Trophoblast cell (in vitro differentiated cells and primary cell): ENCODE measurements around the gene IL1RAP.

ENCODE experiments used
- DNase-seq, 2 donors: peaks; one replicate each; pipeline ENCODE4 v3.0.0-alpha.2; 2016
- H2AFZ ChIP-seq: 2 replicates; pipeline ENCODE4 v1.6.1; 2013; ENCODE audit warnings: low read length, moderate library complexity, mild to moderate bottlenecking; ENCODE audit not compliant: insufficient read depth, poor library complexity
- H2AK5ac ChIP-seq: 2 replicates; pipeline ENCODE4 v1.6.1; 2013; ENCODE audit warnings: mild to moderate bottlenecking, low read length
- H2BK120ac ChIP-seq: 2 replicates; pipeline ENCODE4 v1.6.1; 2013; ENCODE audit warnings: low read length, mild to moderate bottlenecking, moderate library complexity; ENCODE audit not compliant: insufficient read depth, poor library complexity
- H2BK12ac ChIP-seq: 2 replicates; pipeline ENCODE4 v1.6.1; 2013; ENCODE audit warnings: mild to moderate bottlenecking, low read length, moderate library complexity
- H2BK5ac ChIP-seq: 2 replicates; pipeline ENCODE4 v1.6.1; 2013; ENCODE audit warnings: low read length, low read depth, moderate library complexity, mild to moderate bottlenecking; ENCODE audit not compliant: poor library complexity
- H3K14ac ChIP-seq: 2 replicates; pipeline ENCODE4 v1.6.1; 2013; ENCODE audit warnings: mild to moderate bottlenecking, low read length
- H3K18ac ChIP-seq: 2 replicates; pipeline ENCODE4 v1.6.1; 2013; ENCODE audit warnings: mild to moderate bottlenecking, low read length
- H3K23ac ChIP-seq: 2 replicates; pipeline ENCODE4 v1.6.1; 2013; ENCODE audit warnings: low read length
- H3K27ac ChIP-seq: 2 replicates; pipeline ENCODE4 v1.5.1; 2013; ENCODE audit warnings: low read depth, mild to moderate bottlenecking, inconsistent platforms, low read length, moderate library complexity
- H3K27me3 ChIP-seq: 2 replicates; pipeline ENCODE4 v1.6.1; 2013; ENCODE audit warnings: inconsistent platforms, mild to moderate bottlenecking, low read length, moderate library complexity; ENCODE audit not compliant: insufficient read depth
- H3K36me3 ChIP-seq, 2 experiments: 1 replicate in 1 of 2; 2 replicates in 1 of 2; pipeline ENCODE4 v1.6.1; 2013; ENCODE audit warnings: low read length in 2 of 2, mild to moderate bottlenecking in 2 of 2, moderate library complexity in 1 of 2; ENCODE audit not compliant: insufficient read depth in 2 of 2, control insufficient read depth in 1 of 2
- H3K4ac ChIP-seq: 2 replicates; pipeline ENCODE4 v1.6.1; 2013; ENCODE audit warnings: low read depth, mild to moderate bottlenecking, low read length, moderate library complexity
- H3K4me1 ChIP-seq, 2 experiments: 1 replicate in 1 of 2; 2 replicates in 1 of 2; pipeline ENCODE4 v1.6.1; 2013; ENCODE audit warnings: low read length in 2 of 2, mild to moderate bottlenecking in 2 of 2, moderate library complexity in 1 of 2; ENCODE audit not compliant: insufficient read depth in 2 of 2, control insufficient read depth in 1 of 2
- H3K4me2 ChIP-seq: 2 replicates; pipeline ENCODE4 v1.6.1; 2013; ENCODE audit warnings: inconsistent platforms, mild to moderate bottlenecking, low read length, moderate library complexity
- H3K4me3 ChIP-seq: 2 replicates; pipeline ENCODE4 v1.5.1; 2013; ENCODE audit warnings: mild to moderate bottlenecking, low read depth, low read length, inconsistent platforms
- H3K79me1 ChIP-seq: one replicate; pipeline ENCODE4 v1.6.1; 2013; ENCODE audit warnings: low read length
- H3K79me2 ChIP-seq: 2 replicates; pipeline ENCODE4 v1.6.1; 2013; ENCODE audit warnings: low read length, mild to moderate bottlenecking; ENCODE audit not compliant: control insufficient read depth, insufficient read depth, poor library complexity
- H3K9ac ChIP-seq: 2 replicates; pipeline ENCODE4 v1.6.1; 2013; ENCODE audit warnings: mild to moderate bottlenecking, low read length
- H3K9me3 ChIP-seq: 2 replicates; pipeline ENCODE4 v1.6.1; 2013; ENCODE audit warnings: low read depth, mild to moderate bottlenecking, control low read depth, inconsistent platforms, low read length; ENCODE audit not compliant: insufficient read depth
- H4K12ac ChIP-seq: 2 replicates; pipeline ENCODE4 v1.6.1; 2013; ENCODE audit warnings: low read depth, mild to moderate bottlenecking, low read length, moderate library complexity
- H4K8ac ChIP-seq: 2 replicates; pipeline ENCODE4 v1.6.1; 2013; ENCODE audit warnings: low read depth, mild to moderate bottlenecking, low read length, moderate library complexity
- H4K91ac ChIP-seq: one replicate; pipeline ENCODE4 v1.6.1; 2013; ENCODE audit warnings: low read depth, mild to moderate bottlenecking, low read length, moderate library complexity
- WGBS: extraction: QIAGEN DNeasy Blood & Tissue Kit; methylation state at CpG from one replicate; pipeline ENCODE4 v1.1.7; 2013; ENCODE audit warnings: missing lambda C conversion rate; ENCODE audit not compliant: insufficient read length, insufficient coverage; ENCODE audit errors: extremely low coverage; 5-methylcytosine and 5-hydroxymethylcytosine counted together

Gene IL1RAP

GRCh38 chr3:190512666-190513065, 1.2 kb upstream of the IL1RAP start:
- H4K91ac ChIP-seq, result no peak overlapping the region
- H3K36me3 ChIP-seq, result no peaks in the 10 kb centered on the region
- no peak overlapping the region for H4K8ac ChIP-seq
- no peak overlapping the region for H2AK5ac ChIP-seq
- H3K14ac ChIP-seq, result no peak overlapping the region
- no peak overlapping the region for H2BK12ac ChIP-seq
- WGBS, result no CpG with 5 or more reads among the region's 3 CpGs
- no peak overlapping the region for H3K23ac ChIP-seq
- no peak overlapping the region for H3K9ac ChIP-seq
- no peak overlapping the region for H3K4me2 ChIP-seq
- H2AFZ ChIP-seq, result no peak overlapping the region
- H2BK5ac ChIP-seq, result no peak overlapping the region
- H2BK120ac ChIP-seq, result no peak overlapping the region
- no peak overlapping the region for H3K4me3 ChIP-seq
- H3K4me1 ChIP-seq, result peaks cover 0 to 2% of the 10 kb centered on the region in 2 experiments
- no peaks in the 10 kb centered on the region for H3K27me3 ChIP-seq
- H3K4ac ChIP-seq, result no peak overlapping the region
- no peak overlapping the region for H4K12ac ChIP-seq
- no peak overlapping the region for H3K27ac ChIP-seq
- H3K9me3 ChIP-seq, result peaks cover 3% of the 10 kb centered on the region
- DNase-seq, result no peak
- H3K18ac ChIP-seq, result no peak overlapping the region
- no peaks in the 10 kb centered on the region for H3K79me2 ChIP-seq
- no peaks in the 10 kb centered on the region for H3K79me1 ChIP-seq

DNA sequence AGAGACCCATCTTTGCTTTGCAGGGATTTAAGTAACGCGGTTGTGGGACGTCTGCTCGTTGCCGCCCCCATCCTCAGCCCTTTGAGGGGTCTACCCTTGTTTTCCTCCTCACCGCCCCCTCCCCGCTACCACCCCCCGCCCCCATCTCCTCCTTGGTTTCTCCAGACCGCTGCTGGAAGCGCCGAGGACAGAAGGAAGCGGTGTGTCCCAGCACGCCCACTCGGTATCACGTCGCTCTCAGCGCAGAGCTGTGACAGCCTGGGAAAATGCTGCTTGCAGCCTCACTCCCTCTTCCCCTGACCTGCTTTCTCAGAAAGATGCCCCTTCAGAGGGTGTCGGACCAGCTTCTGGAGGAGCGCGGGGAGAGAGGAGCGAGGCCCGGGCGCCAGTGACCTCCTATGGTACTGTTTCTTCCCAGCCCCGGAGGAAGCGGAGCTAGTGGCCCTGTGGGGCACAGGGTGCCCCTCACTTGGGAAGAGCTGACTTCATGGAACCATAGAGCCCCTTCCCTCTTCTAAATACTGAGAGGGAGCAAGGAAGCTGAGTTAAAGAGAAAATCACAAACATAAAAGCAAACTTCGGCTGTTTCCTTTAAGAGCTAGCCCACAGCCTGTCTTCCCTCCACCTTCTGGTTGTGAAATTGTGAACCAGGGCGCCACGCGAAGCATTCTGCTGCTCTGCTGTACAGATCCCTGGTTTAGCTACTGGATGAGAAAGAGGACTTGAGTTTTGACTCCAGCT, 698 bp downstream of the IL1RAP start:
- Histone ChIP-seq H3K9me3 (peaks cover 3% of the 10 kb centered on the region), H3K4ac (no peak overlapping the region), H2AFZ (peak overlapping the region; percentile 89), H2BK5ac (no peak overlapping the region), H3K27me3 (no peaks in the 10 kb centered on the region), H2BK12ac (no peak overlapping the region), H3K4me1 (peaks cover 0 to 2% of the 10 kb centered on the region in 2 experiments), H3K18ac (no peak overlapping the region), H4K12ac (no peak overlapping the region), H3K36me3 (no peaks in the 10 kb centered on the region), H2BK120ac (no peak overlapping the region), H4K91ac (no peak overlapping the region), H3K14ac (no peak overlapping the region), H2AK5ac (no peak overlapping the region), H3K4me3 (peak overlapping the region; percentile 86), H3K79me1 (no peaks in the 10 kb centered on the region), H3K27ac (no peak overlapping the region), H3K4me2 (peak overlapping the region; percentile 78), H3K23ac (no peak overlapping the region), H3K79me2 (no peaks in the 10 kb centered on the region), H4K8ac (peak overlapping the region; percentile 22), H3K9ac (peak overlapping the region; percentile 39)
- no CpG with 5 or more reads among the region's 29 CpGs for WGBS
- peak; percentile 35 to 63 for DNase-seq

GRCh38 chr3:190516416-190516815, 2.5 kb downstream of the IL1RAP start:
- Histone ChIP-seq H4K91ac (no peak overlapping the region), H3K4ac (no peak overlapping the region), H3K4me1 (peaks cover 0 to 2% of the 10 kb centered on the region in 2 experiments), H2AFZ (no peak overlapping the region), H3K18ac (no peak overlapping the region), H3K27ac (no peak overlapping the region), H3K4me3 (no peak overlapping the region), H3K79me2 (no peaks in the 10 kb centered on the region), H2BK120ac (no peak overlapping the region), H3K79me1 (no peaks in the 10 kb centered on the region), H3K9me3 (peaks cover 3% of the 10 kb centered on the region), H3K14ac (no peak overlapping the region), H3K4me2 (no peak overlapping the region), H4K12ac (no peak overlapping the region), H2AK5ac (no peak overlapping the region), H4K8ac (no peak overlapping the region), H3K36me3 (no peaks in the 10 kb centered on the region), H2BK5ac (no peak overlapping the region), H2BK12ac (no peak overlapping the region), H3K23ac (no peak overlapping the region), H3K27me3 (no peaks in the 10 kb centered on the region), H3K9ac (no peak overlapping the region)
- WGBS, result no CpG with 5 or more reads among the region's 1 CpG
- no peak for DNase-seq

DNA sequence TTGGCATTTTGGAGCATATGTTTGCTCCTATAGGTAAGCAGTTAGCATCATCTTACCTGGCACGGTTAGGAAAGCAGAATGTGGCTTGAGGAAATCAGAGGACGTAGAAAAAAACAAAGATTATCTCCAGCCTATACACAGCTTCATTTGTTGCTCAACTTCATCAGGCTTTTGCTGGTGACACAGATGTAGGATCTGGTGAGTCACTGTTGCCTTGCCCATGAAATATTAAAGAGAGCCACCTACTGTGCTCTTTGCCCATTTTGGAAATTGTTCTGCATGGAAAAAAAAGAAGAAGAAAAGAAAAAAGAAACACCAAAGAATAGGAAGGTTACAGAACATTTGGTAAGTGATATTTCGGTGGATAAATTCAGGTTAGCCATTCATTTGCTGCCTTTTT, 3.8 kb downstream of the IL1RAP start:
- H2BK120ac ChIP-seq, result no peak overlapping the region
- H3K27me3 ChIP-seq, result no peaks in the 10 kb centered on the region
- no peak overlapping the region for H4K12ac ChIP-seq
- no peak overlapping the region for H2BK12ac ChIP-seq
- no peak overlapping the region for H3K14ac ChIP-seq
- H3K9me3 ChIP-seq, result peaks cover 3% of the 10 kb centered on the region
- no peaks in the 10 kb centered on the region for H3K79me1 ChIP-seq
- H3K23ac ChIP-seq, result no peak overlapping the region
- H3K18ac ChIP-seq, result no peak overlapping the region
- no CpG with 5 or more reads among the region's 3 CpGs for WGBS
- no peak overlapping the region for H3K4me2 ChIP-seq
- no peak overlapping the region for H2BK5ac ChIP-seq
- no peak overlapping the region for H4K8ac ChIP-seq
- H3K4me3 ChIP-seq, result no peak overlapping the region
- H3K79me2 ChIP-seq, result no peaks in the 10 kb centered on the region
- H3K36me3 ChIP-seq, result no peaks in the 10 kb centered on the region
- no peak overlapping the region for H4K91ac ChIP-seq
- H3K27ac ChIP-seq, result no peak overlapping the region
- no peak overlapping the region for H3K9ac ChIP-seq
- DNase-seq, result peak in 1 of 2 donors; percentile 57
- no peak overlapping the region for H3K4ac ChIP-seq
- H2AFZ ChIP-seq, result no peak overlapping the region
- no peak overlapping the region for H2AK5ac ChIP-seq
- H3K4me1 ChIP-seq, result peaks cover 0 to 2% of the 10 kb centered on the region in 2 experiments
